ENCODE data around the gene RNF144A.

DNA sequence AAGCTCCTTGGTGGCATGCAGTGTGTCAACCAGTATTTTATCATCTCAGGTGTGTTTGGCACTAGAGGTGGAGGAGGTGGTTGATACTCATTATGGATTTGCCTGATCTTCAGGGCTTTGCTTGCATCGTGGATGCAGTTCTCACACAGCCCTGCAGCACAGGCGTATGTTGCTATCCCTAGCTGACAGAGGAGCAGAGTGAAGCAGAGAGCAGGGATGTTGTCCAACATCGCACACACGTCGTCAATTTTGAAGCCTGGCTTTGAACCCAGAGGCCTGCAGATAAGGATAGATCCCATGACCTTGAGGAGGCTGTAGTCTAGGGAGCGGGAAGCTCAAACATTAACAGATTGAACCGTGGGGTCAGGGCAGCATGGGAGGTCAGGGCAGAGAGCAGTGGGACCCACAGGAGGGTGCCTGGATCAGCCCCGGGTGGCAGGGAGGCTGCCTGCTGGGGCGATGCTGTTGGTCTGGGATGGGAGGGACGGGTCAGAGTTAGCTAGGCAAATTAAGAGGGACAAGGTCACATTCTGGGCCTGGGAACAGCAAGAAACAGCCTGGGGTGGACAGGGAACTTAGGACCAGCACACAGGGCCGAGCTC lies 4.2 kb downstream of the RNF144A start:
- TF ChIP-seq RAD21 (IDR thresholded peaks at IDR 0.05; ENCODE audit: low read depth) (no peak), NFIC (IDR thresholded peaks at IDR 0.05) (no peak), TEAD4 (IDR thresholded peaks at IDR 0.05) (no peak), FOXM1 (IDR thresholded peaks at IDR 0.05; ENCODE audit: borderline replicate concordance, low read depth) (no peak), EP300 (IDR thresholded peaks at IDR 0.05; ENCODE audit: borderline replicate concordance) (no peak)
- TF ChIP-seq, protein P1, sequence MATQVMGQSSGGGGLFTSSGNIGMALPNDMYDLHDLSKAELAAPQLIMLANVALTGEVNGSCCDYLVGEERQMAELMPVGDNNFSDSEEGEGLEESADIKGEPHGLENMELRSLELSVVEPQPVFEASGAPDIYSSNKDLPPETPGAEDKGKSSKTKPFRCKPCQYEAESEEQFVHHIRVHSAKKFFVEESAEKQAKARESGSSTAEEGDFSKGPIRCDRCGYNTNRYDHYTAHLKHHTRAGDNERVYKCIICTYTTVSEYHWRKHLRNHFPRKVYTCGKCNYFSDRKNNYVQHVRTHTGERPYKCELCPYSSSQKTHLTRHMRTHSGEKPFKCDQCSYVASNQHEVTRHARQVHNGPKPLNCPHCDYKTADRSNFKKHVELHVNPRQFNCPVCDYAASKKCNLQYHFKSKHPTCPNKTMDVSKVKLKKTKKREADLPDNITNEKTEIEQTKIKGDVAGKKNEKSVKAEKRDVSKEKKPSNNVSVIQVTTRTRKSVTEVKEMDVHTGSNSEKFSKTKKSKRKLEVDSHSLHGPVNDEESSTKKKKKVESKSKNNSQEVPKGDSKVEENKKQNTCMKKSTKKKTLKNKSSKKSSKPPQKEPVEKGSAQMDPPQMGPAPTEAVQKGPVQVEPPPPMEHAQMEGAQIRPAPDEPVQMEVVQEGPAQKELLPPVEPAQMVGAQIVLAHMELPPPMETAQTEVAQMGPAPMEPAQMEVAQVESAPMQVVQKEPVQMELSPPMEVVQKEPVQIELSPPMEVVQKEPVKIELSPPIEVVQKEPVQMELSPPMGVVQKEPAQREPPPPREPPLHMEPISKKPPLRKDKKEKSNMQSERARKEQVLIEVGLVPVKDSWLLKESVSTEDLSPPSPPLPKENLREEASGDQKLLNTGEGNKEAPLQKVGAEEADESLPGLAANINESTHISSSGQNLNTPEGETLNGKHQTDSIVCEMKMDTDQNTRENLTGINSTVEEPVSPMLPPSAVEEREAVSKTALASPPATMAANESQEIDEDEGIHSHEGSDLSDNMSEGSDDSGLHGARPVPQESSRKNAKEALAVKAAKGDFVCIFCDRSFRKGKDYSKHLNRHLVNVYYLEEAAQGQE (IDR thresholded peaks at IDR 0.05; ENCODE audit: low read depth): no peak

Data from Ishikawa (cell line).